Left ventricle myocardium inferior (tissue), 1 donor: ENCODE data around the gene RGS7. TPM values are rescaled to one million over a fixed set of nuclear protein-coding genes. Genes with fewer than 3 reads are reported as not detected.

ENCODE experiments used
- DNase-seq: peaks from one replicate; pipeline ENCODE4 v3.0.0-alpha.2; 2020
- H3K27ac ChIP-seq: fragments of 200-600 bp; replicated peaks from 2 replicates; pipeline ENCODE4 v1.8.0; 2021
- H3K27me3 ChIP-seq: fragments of 200-600 bp; 2 replicates; pipeline ENCODE4 v1.8.0; 2021; ENCODE audit warnings: low read depth
- H3K36me3 ChIP-seq: fragments of 200-600 bp; 2 replicates; pipeline ENCODE4 v1.8.0; 2021
- H3K4me1 ChIP-seq: fragments of 200-600 bp; 2 replicates; pipeline ENCODE4 v1.8.0; 2021
- H3K4me3 ChIP-seq: fragments of 200-600 bp; 2 replicates; pipeline ENCODE4 v1.8.0; 2021; ENCODE audit warnings: mild to moderate bottlenecking, moderate library complexity
- H3K9me3 ChIP-seq: fragments of 200-600 bp; replicated peaks from 2 replicates; pipeline ENCODE4 v1.8.0; 2021
- CTCF ChIP-seq: fragments of 200-600 bp; IDR thresholded peaks from 2 replicates; pipeline ENCODE4 v1.8.0; 2021; ENCODE audit warnings: antibody characterized with exemption, mild to moderate bottlenecking, borderline replicate concordance
- intact Hi-C: fragments of 100-400 bp; cut with micrococcal nuclease; formaldehyde crosslinking; loops from one replicate; pipeline ENCODE4 v1.11.0; 2022
- total RNA-seq: library from RNA; stranded (reverse); fragmentation: NEBNext Ultra II Directional; extraction: Animal tissue kit (Norgen Biotek cat#: 25700); gene quantifications from one replicate; pipeline ENCODE4 v1.2.1, GENCODE V29; 2021
- donor health status: DM: no; HTN: yes; CAD: no; lungs with severe emphysema.

Gene RGS7
- total RNA-seq, 1 donor from 2014 or later = not detected

GRCh38 chr1:241390526-241390925 lies 33.5 kb upstream of the RGS7 start:
- no peaks in the 10 kb centered on the region for H3K27me3 ChIP-seq
- H3K27ac ChIP-seq = no peak overlapping the region
- no peaks in the 10 kb centered on the region for H3K4me1 ChIP-seq
- H3K4me3 ChIP-seq = no peak overlapping the region
- no peaks in the 10 kb centered on the region for H3K9me3 ChIP-seq
- intact Hi-C loops = no loop called here
- no peak for TF ChIP-seq CTCF
- no peaks in the 10 kb centered on the region for H3K36me3 ChIP-seq
- DNase-seq = no peak

GRCh38 chr1:241389400-241389799 lies 32.4 kb upstream of the RGS7 start:
- TF ChIP-seq CTCF = no peak
- no peaks in the 10 kb centered on the region for H3K4me1 ChIP-seq
- H3K27me3 ChIP-seq = no peaks in the 10 kb centered on the region
- no peaks in the 10 kb centered on the region for H3K36me3 ChIP-seq
- DNase-seq = no peak
- H3K9me3 ChIP-seq = no peaks in the 10 kb centered on the region
- no peak overlapping the region for H3K4me3 ChIP-seq
- intact Hi-C loops = no loop called here
- no peak overlapping the region for H3K27ac ChIP-seq

- no peaks in the 10 kb centered on the region for H3K36me3 ChIP-seq
Measured at GRCh38 chr1:241387216-241387615, 30.2 kb upstream of the RGS7 start.

GRCh38 chr1:241376701-241377100 lies 19.7 kb upstream of the RGS7 start:
- no peak for DNase-seq
- H3K9me3 ChIP-seq = peaks cover 6% of the 10 kb centered on the region
- intact Hi-C loops = no loop called here
- no peak overlapping the region for H3K4me3 ChIP-seq
- no peak for TF ChIP-seq CTCF
- no peaks in the 10 kb centered on the region for H3K36me3 ChIP-seq
- H3K27me3 ChIP-seq = no peaks in the 10 kb centered on the region
- H3K4me1 ChIP-seq = no peaks in the 10 kb centered on the region
- no peak overlapping the region for H3K27ac ChIP-seq

More at GRCh38 chr1:241387216-241387615, 30.2 kb upstream of the RGS7 start:
- H3K27ac ChIP-seq = no peak overlapping the region
- no peak overlapping the region for H3K4me3 ChIP-seq
- intact Hi-C loops = no loop called here
- H3K9me3 ChIP-seq = peaks cover 8% of the 10 kb centered on the region
- H3K27me3 ChIP-seq = no peaks in the 10 kb centered on the region
- DNase-seq = no peak
- no peaks in the 10 kb centered on the region for H3K4me1 ChIP-seq
- no peak for TF ChIP-seq CTCF

- Histone ChIP-seq H3K36me3 (no peaks in the 10 kb centered on the region), H3K4me1 (no peaks in the 10 kb centered on the region), H3K27ac (no peak overlapping the region), H3K4me3 (no peak overlapping the region), H3K9me3 (no peaks in the 10 kb centered on the region), H3K27me3 (no peaks in the 10 kb centered on the region)
- no peak for DNase-seq
- intact Hi-C loops = no loop called here
- TF ChIP-seq CTCF = no peak
Measured at GRCh38 chr1:241375886-241376285, 18.9 kb upstream of the RGS7 start.

- no peaks in the 10 kb centered on the region for H3K36me3 ChIP-seq
- H3K27ac ChIP-seq = no peak overlapping the region
- peaks cover 16% of the 10 kb centered on the region for H3K9me3 ChIP-seq
- no peak overlapping the region for H3K4me3 ChIP-seq
- no peak for TF ChIP-seq CTCF
- intact Hi-C loops = no loop called here
- H3K4me1 ChIP-seq = no peaks in the 10 kb centered on the region
- no peak for DNase-seq
- H3K27me3 ChIP-seq = peaks cover 12% of the 10 kb centered on the region
Measured at GRCh38 chr1:241366196-241366595, 9.2 kb upstream of the RGS7 start.
